GM12873 (cell line): ENCODE measurements around the gene KDR.

Experiments
- CTCF ChIP-seq: IDR thresholded peaks from 2 replicates; pipeline ENCODE4 v1.5.1; 2012; ENCODE audit warnings: low read depth, mild to moderate bottlenecking, moderate library complexity, low read length, control low read depth; ENCODE audit not compliant: insufficient read depth; ENCODE audit errors: missing control alignments

Gene KDR

GRCh38 chr4:55159851-55160250 lies 34.5 kb upstream of the KDR start:
- no peak for TF ChIP-seq CTCF

- TF ChIP-seq CTCF: no peak
These were observed 33.6 kb upstream of the KDR start for GRCh38 chr4:55158957-55159356.

GRCh38 chr4:55157559-55158277 lies 32.3 kb upstream of the KDR start:
- TF ChIP-seq CTCF: no peak

GRCh38 chr4:55154933-55155332 lies 29.5 kb upstream of the KDR start:
- no peak for TF ChIP-seq CTCF

- no peak for TF ChIP-seq CTCF
These were observed 29.0 kb upstream of the KDR start for GRCh38 chr4:55154290-55154880.

- no peak for TF ChIP-seq CTCF
These were observed 18.5 kb upstream of the KDR start for GRCh38 chr4:55143858-55144257.

- no peak for TF ChIP-seq CTCF
These were observed 13.0 kb upstream of the KDR start for GRCh38 chr4:55138367-55138766.
